Ascending aorta (tissue), 2 donors: ENCODE results near the gene CST4. TPM values are rescaled to one million over a fixed set of nuclear protein-coding genes. Genes with fewer than 3 reads are reported as not detected.
"Not testable (repeated sequence)": the region's sequence is repeated elsewhere in the genome, so short reads cannot be mapped to it uniquely, and the experiment has no call there.

Experiments
- DNase-seq, 2 donors: peaks; one replicate each; pipeline ENCODE4 v3.0.0-alpha.2; 2019; ENCODE audit warnings: low spot score in 2 of 2
- H3K27ac ChIP-seq, 2 donors: fragments of 200-600 bp; sonication (generic); one replicate each; pipeline ENCODE4 v1.5.1; 2016 to 2017; ENCODE audit warnings: mild to moderate bottlenecking in 1 of 2
- H3K27me3 ChIP-seq: fragments of 200-600 bp; sonication (generic); one replicate; pipeline ENCODE4 v1.5.1; 2017
- H3K36me3 ChIP-seq, 2 donors: fragments of 200-600 bp; sonication (generic); one replicate each; pipeline ENCODE4 v1.5.1; 2016
- H3K4me1 ChIP-seq, 2 donors: fragments of 200-600 bp; sonication (generic); one replicate each; pipeline ENCODE4 v1.5.1; 2016 to 2017; ENCODE audit warnings: mild to moderate bottlenecking in 1 of 2
- H3K4me3 ChIP-seq, 2 donors: fragments of 200-600 bp; sonication (generic); one replicate each; pipeline ENCODE4 v1.5.1; 2016 to 2017; ENCODE audit warnings: mild to moderate bottlenecking in 1 of 2
- H3K9me3 ChIP-seq, 2 donors: fragments of 200-600 bp; sonication (generic); one replicate each; pipeline ENCODE4 v1.5.1; 2016
- CTCF ChIP-seq, 3 experiments: fragments of 200-600 bp in 2 of 3; fragments of 450-650 bp in 1 of 3; sonication (generic) in 2 of 3; IDR thresholded peaks; one replicate each; pipeline ENCODE4 v1.5.1; 2016 to 2019; ENCODE audit warnings: antibody characterized with exemption in 3 of 3, mild to moderate bottlenecking in 1 of 3, moderate library complexity in 1 of 3
- intact Hi-C: fragments of 100-400 bp; cut with DNase I; formaldehyde crosslinking; loops from one replicate; pipeline ENCODE4 v1.15.1; 2023
- total RNA-seq: library from RNA; depleted of rRNA; stranded (reverse); fragments of >200 nt; gene quantifications from one replicate; pipeline ENCODE4 v1.1.0, GENCODE V29; 2016

Gene CST4
- total RNA-seq, 1 donor from 2014 or later: not detected

GRCh38 chr20:23721962-23722361 lies 33.1 kb upstream of the CST4 start:
- intact Hi-C loops: no loop called here
- no peak overlapping the region for H3K27ac ChIP-seq
- TF ChIP-seq CTCF (IDR thresholded peaks at IDR 0.05): no peak
- no peaks in the 10 kb centered on the region for H3K4me1 ChIP-seq
- H3K36me3 ChIP-seq: no peaks in the 10 kb centered on the region
- no peaks in the 10 kb centered on the region for H3K9me3 ChIP-seq
- no peak overlapping the region for H3K4me3 ChIP-seq
- no peaks in the 10 kb centered on the region for H3K27me3 ChIP-seq
- DNase-seq: no peak

DNA sequence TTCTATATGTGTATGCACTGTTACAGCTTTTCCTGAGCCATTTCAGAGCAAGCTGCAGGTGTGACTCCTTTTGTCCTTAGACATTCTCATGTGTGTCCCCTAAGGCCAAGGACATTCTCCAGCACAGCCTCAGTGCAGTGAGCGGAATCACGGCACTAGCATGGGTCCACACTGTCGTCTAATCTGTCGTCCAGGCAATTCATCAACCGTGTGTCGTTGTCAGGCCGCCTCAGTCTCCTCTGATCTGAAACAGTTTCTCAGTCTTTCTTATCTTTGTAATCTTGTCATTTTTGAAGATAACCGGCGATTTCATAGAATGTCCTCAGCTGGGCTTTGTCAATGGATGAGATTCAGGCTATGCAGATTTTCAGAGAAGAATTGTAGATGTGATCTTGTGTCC lies 30.5 kb upstream of the CST4 start:
- not testable (repeated sequence) for H3K27ac ChIP-seq, H3K27me3 ChIP-seq, H3K36me3 ChIP-seq, H3K4me3 ChIP-seq, H3K9me3 ChIP-seq, H3K4me1 ChIP-seq, DNase-seq
- intact Hi-C loops: loop anchor here (10.0 kb wide), 1 partner anchor 265 kb away; the partner anchor contains the start of gene CST11

GRCh38 chr20:23711778-23712177 lies 22.9 kb upstream of the CST4 start:
- not testable (repeated sequence) for H3K27me3 ChIP-seq, H3K4me3 ChIP-seq, H3K9me3 ChIP-seq, DNase-seq, H3K36me3 ChIP-seq, H3K27ac ChIP-seq, H3K4me1 ChIP-seq
- intact Hi-C loops: loop anchor here (10.0 kb wide), 1 partner anchor 257 kb away; the partner anchor contains the start of gene CST11

GRCh38 chr20:23710771-23711170 lies 21.9 kb upstream of the CST4 start:
- H3K27ac ChIP-seq: no peak overlapping the region
- no peaks in the 10 kb centered on the region for H3K4me1 ChIP-seq
- no peak for TF ChIP-seq CTCF (IDR thresholded peaks at IDR 0.05)
- H3K4me3 ChIP-seq: no peak overlapping the region
- H3K27me3 ChIP-seq: no peaks in the 10 kb centered on the region
- no peaks in the 10 kb centered on the region for H3K9me3 ChIP-seq
- no peaks in the 10 kb centered on the region for H3K36me3 ChIP-seq
- no peak for DNase-seq
- intact Hi-C loops: loop anchor here (10.0 kb wide), 1 partner anchor 256 kb away; the partner anchor contains the start of gene CST11

- H3K27me3 ChIP-seq: no peaks in the 10 kb centered on the region
- no peak overlapping the region for H3K27ac ChIP-seq
- H3K9me3 ChIP-seq: no peaks in the 10 kb centered on the region
- TF ChIP-seq CTCF (IDR thresholded peaks at IDR 0.05): no peak
- no peak overlapping the region for H3K4me3 ChIP-seq
- no peaks in the 10 kb centered on the region for H3K4me1 ChIP-seq
- intact Hi-C loops: no loop called here
- DNase-seq: no peak
- H3K36me3 ChIP-seq: no peaks in the 10 kb centered on the region
Observed at GRCh38 chr20:23705895-23706294, 17.1 kb upstream of the CST4 start.

- Histone ChIP-seq H3K27me3 (no peaks in the 10 kb centered on the region), H3K4me1 (no peaks in the 10 kb centered on the region), H3K9me3 (no peaks in the 10 kb centered on the region), H3K36me3 (no peaks in the 10 kb centered on the region), H3K4me3 (no peak overlapping the region), H3K27ac (no peak overlapping the region)
- intact Hi-C loops: no loop called here
- no peak for DNase-seq
- no peak for TF ChIP-seq CTCF (IDR thresholded peaks at IDR 0.05)
Observed at GRCh38 chr20:23702021-23702420, 13.2 kb upstream of the CST4 start.

GRCh38 chr20:23700931-23701330 lies 12.1 kb upstream of the CST4 start:
- no peak for DNase-seq
- no peaks in the 10 kb centered on the region for H3K36me3 ChIP-seq
- H3K27me3 ChIP-seq: no peaks in the 10 kb centered on the region
- no peak overlapping the region for H3K27ac ChIP-seq
- intact Hi-C loops: no loop called here
- no peak for TF ChIP-seq CTCF (IDR thresholded peaks at IDR 0.05)
- no peaks in the 10 kb centered on the region for H3K9me3 ChIP-seq
- no peak overlapping the region for H3K4me3 ChIP-seq
- H3K4me1 ChIP-seq: no peaks in the 10 kb centered on the region
